ENCODE data around the gene ACVR1B. TPM values are rescaled to one million over a fixed set of nuclear protein-coding genes. Genes with fewer than 3 reads are reported as not detected.

The ACVR1B gene
- total RNA-seq, 4 donors from 2014 or later, result 67.4 to 87.0 (median 80.5) TPM

GRCh38 chr12:52005218-52005902 is 53.9 kb downstream of the ACVR1B start:
- intact Hi-C loops (cut with DNase I; ENCODE audit: low total_unique reads), result no loop called here
- no peak overlapping the region for H3K4me3 ChIP-seq (ENCODE audit: low read depth, poor library complexity, severe bottlenecking)
- WGBS, 2 donors, result 86 to 87% methylated on average over 10 of the region's 10 CpGs
- TF ChIP-seq POLR2A (IDR thresholded peaks at IDR 0.05) (no peak), CTCF (IDR thresholded peaks at IDR 0.05) (no peak)
- no peak for DNase-seq (ENCODE audit: low spot score in 2 of 2)

- intact Hi-C loops (cut with DNase I; ENCODE audit: low total_unique reads), result no loop called here
- peak; percentile 75 to 93 for DNase-seq (ENCODE audit: low spot score in 2 of 2)
- 38 to 39% methylated on average over 28 of the region's 28 CpGs for WGBS, 2 donors
Observed at GRCh38 chr12:52005903-52006703, 54.6 kb downstream of the ACVR1B start.

DNA sequence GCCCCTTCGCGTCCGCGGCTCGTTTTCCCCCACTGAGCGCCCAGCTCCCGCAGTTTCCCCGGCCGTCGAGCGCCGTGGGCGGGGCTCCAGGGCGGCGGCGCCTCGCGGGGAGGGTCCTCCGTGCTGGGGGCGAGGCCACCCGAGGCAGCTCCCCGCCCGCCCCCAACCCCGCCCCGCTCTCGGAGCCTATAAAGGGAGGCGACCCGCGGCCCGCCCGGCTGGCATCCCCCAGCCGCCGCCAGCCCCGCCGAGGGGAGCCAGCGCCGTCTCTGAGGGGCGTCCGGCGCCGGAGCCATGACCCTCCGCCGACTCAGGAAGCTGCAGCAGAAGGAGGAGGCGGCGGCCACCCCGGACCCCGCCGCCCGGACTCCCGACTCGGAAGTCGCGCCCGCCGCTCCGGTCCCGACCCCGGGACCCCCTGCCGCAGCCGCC is 55.2 kb downstream of the ACVR1B start, which contains the start of gene TAMALIN:
Gene TAMALIN (plus strand): TSS at position 221 of the 432 bp plus-strand sequence. CDS start 74 bp downstream, at position 295.
- DNase-seq (ENCODE audit: low spot score in 2 of 2), result peak; percentile 65 to 95
- intact Hi-C loops (cut with DNase I; ENCODE audit: low total_unique reads), result no loop called here
- no peak for TF ChIP-seq CTCF (IDR thresholded peaks at IDR 0.05)
- TF ChIP-seq POLR2A (IDR thresholded peaks at IDR 0.05), result peak in 1 of 2 donors; percentile 76
- 1 to 4% methylated on average over 17 to 29 of the region's 60 CpGs for WGBS, 2 donors
- peak within 1 kb of the TSS; percentile 56 for H3K4me3 ChIP-seq (ENCODE audit: low read depth, poor library complexity, severe bottlenecking)

More at GRCh38 chr12:52005903-52006703, 54.6 kb downstream of the ACVR1B start:
- TF ChIP-seq CTCF (IDR thresholded peaks at IDR 0.05) (no peak), POLR2A (IDR thresholded peaks at IDR 0.05) (no peak)
- peak overlapping the region; percentile 6 for H3K4me3 ChIP-seq (ENCODE audit: low read depth, poor library complexity, severe bottlenecking)

GRCh38 chr12:52007158-52007921 is 55.8 kb downstream of the ACVR1B start:
- peak overlapping the region; percentile 56 for H3K4me3 ChIP-seq (ENCODE audit: low read depth, poor library complexity, severe bottlenecking)
- 2 to 9% methylated on average over 44 to 55 of the region's 72 CpGs for WGBS, 2 donors
- intact Hi-C loops (cut with DNase I; ENCODE audit: low total_unique reads), result no loop called here
- no peak for TF ChIP-seq POLR2A (IDR thresholded peaks at IDR 0.05)
- no peak for TF ChIP-seq CTCF (IDR thresholded peaks at IDR 0.05)
- DNase-seq (ENCODE audit: low spot score in 2 of 2), result peak; percentile 46 to 91

DNA sequence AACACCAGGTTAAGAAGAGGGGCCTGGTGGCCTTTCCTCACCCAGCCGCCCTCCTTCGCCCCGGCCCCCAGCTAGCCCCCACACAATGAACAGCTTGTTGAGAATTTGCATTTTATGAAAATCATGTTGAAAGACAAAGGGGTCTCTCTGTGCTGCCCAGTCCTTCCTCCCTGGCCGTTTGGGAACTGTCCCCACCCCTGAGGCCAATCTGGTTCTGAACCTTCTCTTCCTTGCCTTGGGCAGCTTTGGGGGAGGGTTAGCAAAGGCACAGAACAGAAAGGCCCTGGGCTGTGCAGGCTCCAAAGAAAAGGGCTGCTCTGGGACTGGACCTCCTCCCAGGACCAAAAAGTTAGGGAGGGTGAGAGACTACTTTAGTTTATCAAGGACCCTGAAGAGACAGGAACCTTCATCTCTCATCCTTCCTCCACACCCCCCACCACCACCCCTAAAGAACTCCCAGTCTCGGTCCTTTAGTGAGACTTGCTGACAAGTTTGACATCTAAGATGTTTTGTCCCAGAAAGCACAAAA is 56.5 kb downstream of the ACVR1B start:
- DNase-seq (ENCODE audit: low spot score in 2 of 2), result no peak
- TF ChIP-seq CTCF (IDR thresholded peaks at IDR 0.05) (no peak), POLR2A (IDR thresholded peaks at IDR 0.05) (no peak)
- intact Hi-C loops (cut with DNase I; ENCODE audit: low total_unique reads), result no loop called here
- 50 to 55% methylated on average over 5 of the region's 5 CpGs for WGBS, 2 donors
- peak overlapping the region; percentile 56 for H3K4me3 ChIP-seq (ENCODE audit: low read depth, poor library complexity, severe bottlenecking)
